ENCODE measurements around the gene CCL4.
"Not testable (repeated sequence)": the region's sequence is repeated elsewhere in the genome, so short reads cannot be mapped to it uniquely, and the experiment has no call there.

CCL4 gene

DNA sequence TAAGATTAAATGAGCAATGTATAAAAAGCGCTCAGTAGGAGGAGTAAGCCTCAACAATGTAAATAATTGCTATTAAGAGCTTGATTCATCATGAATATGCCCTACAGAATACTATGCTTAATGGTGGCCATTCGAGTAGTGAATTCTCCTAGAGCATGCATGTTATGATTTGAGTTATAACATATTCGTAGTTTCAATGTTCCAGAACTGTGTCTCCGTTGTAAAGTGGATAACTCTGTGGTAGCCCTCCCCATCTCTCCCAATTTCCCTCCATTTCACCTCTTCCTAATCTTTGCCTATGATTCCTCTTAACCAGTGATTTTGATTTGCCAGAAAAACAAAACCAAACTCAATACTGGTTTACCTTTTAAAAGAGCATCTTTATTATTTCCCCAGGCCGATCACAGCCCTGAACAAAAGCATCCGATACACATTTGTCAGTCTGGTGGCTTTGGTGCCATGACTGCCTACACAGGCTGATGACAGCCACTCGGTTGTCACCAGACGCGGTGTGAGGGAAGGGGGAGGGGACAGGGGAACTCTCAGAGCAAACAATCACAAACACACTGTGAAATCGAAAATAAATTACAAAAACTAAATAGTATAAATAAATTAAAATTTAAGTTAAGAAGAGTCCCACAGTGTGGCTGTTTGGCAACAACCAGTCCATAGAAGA, 15.6 kb upstream of the CCL4 start:
- not testable (repeated sequence) for DNase-seq (ENCODE audit: low spot score)

DNA sequence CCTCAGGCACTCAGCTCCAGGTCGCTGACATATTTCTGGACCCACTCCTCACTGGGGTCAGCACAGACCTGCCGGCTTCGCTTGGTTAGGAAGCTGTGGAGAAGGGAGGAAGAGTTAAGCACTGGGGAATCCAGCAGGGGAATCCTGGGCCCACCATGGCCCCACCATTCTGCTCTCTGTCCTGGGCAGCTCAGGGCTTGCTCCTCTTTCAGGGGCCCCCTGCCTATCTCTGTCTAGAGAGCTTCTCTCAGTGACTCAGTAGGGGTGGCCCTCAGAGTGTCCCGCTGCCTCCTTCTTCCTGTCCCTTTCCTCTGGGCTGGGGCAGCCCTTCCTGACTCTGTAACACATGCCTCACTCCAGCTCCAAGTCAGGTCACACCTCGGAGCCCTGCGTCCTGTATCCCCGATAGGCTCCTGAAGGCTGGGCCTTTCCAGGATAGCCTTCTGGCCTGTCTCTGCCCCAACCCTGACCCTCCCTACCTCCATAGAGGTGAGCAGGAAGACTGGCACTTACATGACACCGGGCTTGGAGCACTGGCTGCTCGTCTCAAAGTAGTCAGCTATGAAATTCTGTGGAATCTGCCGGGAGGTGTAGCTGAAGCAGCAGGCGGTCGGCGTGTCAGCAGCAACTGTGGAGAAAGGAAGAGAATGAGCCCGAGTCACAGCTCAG, 14.8 kb upstream of the CCL4 start:
- DNase-seq (ENCODE audit: low spot score): no peak

DNA sequence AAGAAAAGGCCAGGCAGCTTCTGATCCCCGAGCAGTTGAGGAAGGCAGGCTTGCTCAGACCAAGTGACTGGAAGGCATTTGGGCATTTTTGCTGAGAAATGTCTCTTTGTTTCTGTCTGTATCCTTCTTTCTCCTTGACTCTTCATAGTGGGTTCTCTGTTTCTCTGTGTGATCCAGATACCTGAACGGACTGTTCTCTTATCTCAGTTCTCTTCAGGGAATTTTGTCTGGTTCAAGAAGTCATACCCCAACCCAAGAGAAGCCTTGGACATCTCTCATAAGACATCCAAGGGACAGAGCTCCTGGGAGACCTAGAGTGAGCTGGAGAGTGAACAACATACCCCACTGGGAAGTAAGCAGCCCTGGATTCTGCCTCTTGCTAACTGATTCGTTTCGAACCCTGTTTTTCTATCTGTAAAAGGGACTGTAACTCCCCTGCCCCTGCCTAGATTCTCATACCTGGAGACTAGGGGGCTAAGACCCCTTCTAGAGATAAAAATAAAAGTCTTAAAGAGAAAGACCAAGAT, 14.2 kb upstream of the CCL4 start:
- no peak for DNase-seq (ENCODE audit: low spot score)

DNA sequence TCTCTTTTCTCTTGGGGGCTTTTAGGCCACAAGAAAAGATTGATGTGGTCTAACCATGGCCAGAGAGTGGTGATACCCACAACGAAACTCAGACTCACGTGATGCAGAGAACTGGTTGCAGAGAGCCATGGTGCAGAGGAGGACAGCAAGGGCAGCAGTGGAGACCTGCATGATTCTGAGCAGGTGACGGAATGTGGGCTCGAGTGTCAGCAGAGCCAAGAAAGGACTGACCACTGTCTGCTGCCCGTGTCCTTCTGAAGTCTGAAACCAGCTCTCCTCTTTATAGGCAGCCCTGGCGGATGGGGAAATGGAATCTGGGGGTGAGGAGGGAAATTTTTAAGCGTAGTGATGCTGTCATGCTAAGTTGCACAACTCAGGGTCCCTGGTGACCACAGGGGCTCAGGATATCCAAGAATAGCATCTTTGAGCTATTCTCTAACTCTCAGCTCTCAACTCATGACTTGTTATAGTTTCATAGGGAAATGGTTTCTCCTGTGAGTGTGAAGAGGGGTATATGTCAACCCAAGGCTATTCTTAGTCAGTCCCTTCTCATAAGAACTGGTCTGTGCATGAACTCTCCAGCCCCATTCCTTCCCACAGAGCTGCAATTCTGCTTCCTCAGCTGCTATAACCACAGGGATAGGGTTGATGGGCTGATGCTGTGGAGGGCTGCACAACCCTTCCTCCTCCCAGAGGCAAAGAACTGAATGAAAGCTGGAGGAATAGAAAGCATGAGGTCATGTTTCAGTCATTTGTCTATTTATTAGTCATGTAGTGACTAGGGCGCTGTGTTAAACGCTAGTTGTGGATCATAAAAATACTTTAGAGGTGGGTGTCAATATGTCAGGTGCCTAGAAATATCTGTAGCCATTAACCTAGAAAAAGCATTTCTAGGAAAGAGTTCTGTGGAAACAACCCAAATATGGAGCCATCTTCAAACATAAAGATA, 13.5 kb upstream of the CCL4 start, which contains the start of gene CCL3:
Gene CCL3, minus strand, starts transcription at position 256 of the 949 bp plus-strand sequence. Its CDS starts 85 bp downstream, at position 171.
- no peak for DNase-seq (ENCODE audit: low spot score)

DNA sequence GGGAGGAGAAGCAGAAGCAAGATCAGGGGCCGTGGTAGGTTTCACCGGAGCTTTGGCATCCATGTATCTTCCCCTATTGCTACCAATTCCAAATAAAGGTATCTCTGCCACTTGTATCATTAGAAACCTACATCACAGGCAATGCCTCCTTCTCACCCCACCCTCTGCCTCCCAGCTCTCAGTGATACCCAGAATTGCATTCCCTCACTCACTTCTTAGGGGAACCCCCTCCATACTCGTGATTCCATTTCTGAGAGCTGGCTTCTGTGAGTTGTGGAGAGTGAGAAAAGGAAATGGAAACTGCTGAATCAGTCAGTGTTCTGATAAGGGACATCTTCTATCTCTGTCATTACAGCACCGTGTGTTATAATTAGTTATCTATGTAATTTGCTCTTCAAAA, 11.4 kb upstream of the CCL4 start:
- no peak for DNase-seq (ENCODE audit: low spot score)

DNA sequence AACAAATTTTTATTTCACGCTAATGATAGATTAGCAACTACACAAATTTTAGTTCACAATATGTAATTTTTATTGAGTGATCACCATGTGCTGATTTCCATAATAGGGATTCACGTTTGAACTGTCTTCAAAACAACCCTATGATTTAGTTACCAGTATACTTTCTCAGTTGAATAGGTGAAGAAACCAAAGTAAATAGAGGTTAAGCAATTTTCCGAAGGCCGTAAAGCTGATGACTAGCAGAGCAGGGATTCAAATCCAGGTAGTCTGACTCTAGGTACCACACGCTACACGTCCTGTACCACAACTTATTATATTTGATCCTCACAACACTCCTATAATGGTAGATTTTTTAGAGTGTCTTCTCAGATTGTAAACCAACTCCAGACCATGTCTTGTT, 10.9 kb upstream of the CCL4 start:
- DNase-seq (ENCODE audit: low spot score): not testable (repeated sequence)

DNA sequence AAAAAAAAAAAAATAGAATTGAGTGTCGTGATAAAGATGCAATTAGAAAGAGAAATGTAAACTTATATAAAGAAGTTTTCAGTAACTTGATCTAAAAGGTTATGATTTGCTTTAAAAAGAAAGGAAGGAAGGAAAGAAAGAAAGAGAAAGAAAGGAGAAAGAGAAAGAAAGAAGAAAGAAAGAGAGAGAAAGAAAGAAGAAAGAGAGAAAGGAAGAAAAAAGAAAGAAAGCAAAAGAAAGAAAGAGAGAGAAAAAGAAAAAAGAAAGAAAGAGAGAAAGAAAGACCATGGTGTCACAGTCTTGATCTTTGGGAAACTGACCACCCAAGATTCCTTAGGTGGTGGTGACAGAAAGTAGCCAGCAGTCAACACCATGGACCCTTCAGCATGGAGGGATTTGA, 9.4 kb upstream of the CCL4 start:
- DNase-seq (ENCODE audit: low spot score): no peak

DNA sequence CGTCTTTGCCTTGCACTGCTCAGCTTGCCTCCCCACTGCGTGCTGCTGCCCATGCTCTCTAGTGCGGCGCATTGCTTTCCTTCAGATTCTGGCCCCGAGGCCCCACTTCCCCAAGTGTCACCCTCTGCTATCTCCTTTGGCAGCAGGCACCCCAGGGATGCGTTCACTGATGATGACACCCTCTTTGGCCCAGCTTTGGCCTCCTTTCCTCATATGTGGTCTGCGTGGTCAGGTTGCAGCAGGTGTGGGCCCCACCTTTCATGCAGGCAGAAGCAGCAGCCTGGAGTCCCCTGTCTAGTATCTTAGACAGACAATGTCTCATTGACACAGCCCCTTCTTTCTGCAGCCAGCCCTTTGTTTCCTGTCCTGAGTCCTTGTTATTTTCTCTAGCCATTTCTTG, 8.9 kb upstream of the CCL4 start:
- DNase-seq (ENCODE audit: low spot score): no peak

DNA sequence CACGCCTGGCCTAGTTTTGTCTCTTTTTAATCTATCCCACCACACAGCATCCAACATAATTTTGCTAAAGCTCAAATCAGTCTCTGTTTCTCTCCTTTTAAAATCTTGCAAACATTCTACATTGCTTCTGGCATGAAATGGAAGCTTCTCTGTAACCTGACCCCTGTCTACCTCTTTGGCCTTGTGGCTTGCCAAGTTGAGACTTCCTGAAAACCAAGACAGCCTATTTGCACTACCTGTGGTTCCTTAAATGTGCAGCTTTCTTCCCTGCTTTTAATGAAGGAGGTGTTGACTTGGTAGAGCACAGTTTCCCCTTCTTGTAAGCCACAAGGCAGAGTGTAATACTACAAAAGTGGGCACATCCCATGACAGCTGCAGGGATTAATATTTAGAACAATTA, 7.6 kb upstream of the CCL4 start:
- DNase-seq (ENCODE audit: low spot score): no peak

DNA sequence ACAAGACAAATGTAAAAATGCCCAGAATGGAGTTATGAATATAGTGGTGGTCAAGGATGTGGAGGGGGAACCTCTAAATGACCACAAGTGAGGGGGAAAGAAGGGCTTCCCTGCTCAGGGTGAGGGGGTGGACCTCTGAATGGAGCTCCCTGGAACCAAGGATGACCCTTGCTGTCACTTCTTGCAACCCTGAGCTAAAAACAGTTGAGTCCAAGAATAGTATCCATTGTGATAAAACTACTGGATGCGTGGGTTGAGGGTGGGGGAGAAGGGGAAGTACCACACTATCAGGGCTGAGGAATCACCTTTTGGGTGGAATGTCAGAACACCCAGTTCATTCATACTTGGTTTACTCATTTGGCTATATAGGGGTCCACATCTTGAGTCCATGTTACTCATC, 4.6 kb upstream of the CCL4 start:
- DNase-seq (ENCODE audit: low spot score): not testable (repeated sequence)

DNA sequence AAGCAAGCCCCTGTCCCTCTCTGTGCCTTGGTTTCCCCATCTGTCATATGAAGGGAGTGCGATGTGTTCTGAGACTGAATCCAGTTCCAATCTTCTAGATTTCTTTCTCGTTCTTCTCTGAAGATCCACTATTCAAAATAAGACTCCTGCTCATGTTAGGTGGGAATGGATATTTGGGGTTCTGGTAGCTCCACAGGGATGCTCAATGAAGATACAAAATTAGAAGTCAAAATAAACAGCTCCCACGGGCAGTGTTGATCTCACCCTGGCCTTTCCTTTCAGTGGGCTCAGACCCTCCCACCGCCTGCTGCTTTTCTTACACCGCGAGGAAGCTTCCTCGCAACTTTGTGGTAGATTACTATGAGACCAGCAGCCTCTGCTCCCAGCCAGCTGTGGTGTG, 619 bp downstream of the CCL4 start:
- DNase-seq (ENCODE audit: low spot score): not testable (repeated sequence)

DNA sequence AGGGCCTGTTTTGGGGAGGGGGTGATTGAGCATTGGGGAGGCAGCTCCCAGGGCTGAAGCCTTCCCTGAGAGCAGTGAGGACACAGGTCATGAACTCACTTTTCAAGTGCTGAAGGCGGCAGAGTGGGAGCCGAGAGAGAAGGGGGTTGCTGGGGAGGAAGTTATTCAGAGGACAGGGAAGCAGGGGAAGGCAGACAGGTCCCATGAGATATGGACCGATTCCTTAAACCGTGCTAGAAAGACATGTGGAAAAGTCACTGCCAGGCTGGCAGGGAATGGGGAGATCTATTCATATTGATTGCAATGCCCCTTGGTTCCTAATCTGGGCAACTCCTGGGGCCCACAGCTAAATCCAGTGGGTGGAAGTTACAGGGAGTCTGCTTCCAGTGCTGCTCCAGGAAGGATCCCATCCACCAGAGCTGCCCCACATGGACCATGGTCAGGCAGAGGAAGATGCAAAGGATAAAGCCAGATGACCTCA, 1.1 kb downstream of the CCL4 start:
- DNase-seq (ENCODE audit: low spot score): no peak

DNA sequence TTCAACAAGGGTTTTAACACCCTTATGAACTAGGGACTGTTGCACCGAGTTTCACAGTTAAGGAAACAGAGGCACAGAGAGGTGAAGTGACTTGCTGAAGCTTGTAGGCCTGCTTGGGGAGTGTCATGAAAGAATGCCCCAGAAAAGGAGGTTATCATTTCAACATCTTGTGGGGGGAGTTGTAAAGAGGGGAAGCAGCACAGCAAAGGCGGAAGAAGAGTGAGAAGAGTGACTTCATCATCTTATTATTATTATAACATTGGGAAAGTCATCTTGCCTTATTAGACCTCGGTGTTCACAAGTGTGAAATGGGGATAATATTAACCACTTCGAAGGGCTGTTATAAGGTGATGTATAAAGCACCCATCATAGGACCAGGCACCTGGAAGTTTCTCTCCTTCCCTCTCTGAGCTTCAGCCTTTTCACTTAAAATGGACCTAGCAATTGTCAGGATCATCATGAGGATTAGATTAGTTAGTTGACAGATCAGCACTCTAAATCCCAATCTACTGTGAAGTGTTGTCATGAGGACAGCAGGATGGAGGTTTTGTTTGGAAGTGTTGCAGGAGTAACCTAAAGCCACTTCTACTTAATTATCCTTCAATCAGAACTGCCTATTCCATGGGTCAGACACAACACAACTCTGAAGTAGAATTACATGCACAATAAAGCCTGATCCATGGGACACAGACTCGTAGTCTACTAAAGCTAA, 2.3 kb downstream of the CCL4 start:
- DNase-seq (ENCODE audit: low spot score): no peak

DNA sequence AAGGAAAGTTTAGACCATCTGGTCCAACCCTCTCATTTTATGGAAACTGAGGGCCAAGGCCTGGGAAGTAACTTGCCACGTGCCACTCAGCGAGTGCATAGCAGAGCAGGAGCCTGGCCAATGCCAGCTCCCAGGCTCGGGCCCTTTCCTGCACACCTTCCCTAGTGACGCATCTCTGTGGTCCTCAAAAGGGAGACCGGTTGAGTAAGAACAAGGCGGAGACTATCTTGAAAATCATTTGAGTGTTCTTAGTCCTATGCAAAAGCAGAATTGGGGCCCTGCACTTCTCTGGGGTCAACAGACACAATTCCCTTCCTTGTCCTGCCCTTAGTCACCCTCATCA, 2.8 kb downstream of the CCL4 start:
- no peak for DNase-seq (ENCODE audit: low spot score)

DNA sequence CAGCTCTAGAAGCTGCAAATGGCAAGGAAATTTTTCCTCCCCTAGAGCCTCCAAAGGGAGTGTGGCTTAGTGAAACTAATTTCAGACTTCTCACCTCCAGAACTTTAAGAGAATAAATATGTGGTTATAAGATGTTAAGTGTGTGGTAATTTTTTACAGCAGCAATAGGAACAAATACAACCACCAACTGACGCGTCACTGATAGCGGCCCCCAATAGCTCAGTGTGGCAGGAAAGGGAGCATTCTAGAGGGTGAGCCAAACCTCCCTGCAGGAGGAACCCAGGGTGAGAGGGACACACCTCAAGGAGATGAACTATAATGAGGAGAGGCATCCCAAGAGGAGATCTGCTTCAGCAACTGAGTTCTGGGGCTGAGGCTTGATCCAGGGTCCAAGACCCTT, 4.0 kb downstream of the CCL4 start:
- no peak for DNase-seq (ENCODE audit: low spot score)

DNA sequence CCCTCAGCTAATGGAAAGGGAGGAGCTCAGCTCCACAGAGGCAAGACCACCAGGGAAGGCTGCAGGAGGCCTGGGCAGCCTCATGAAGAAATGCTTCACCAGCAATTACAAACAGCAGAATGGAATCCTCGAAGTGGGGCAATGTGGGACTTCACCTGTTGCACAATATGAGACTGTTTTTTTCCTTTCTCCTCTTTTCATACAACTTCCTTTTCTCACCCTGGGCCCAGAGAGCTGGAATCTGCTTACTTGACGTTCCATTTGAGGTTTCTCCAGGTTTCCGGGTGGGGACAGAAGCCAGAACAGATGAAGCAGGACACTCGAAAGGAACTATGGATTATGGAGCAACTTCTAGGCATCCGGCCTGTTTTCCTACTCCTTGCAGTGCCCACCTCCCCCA, 4.6 kb downstream of the CCL4 start:
- not testable (repeated sequence) for DNase-seq (ENCODE audit: low spot score)

DNA sequence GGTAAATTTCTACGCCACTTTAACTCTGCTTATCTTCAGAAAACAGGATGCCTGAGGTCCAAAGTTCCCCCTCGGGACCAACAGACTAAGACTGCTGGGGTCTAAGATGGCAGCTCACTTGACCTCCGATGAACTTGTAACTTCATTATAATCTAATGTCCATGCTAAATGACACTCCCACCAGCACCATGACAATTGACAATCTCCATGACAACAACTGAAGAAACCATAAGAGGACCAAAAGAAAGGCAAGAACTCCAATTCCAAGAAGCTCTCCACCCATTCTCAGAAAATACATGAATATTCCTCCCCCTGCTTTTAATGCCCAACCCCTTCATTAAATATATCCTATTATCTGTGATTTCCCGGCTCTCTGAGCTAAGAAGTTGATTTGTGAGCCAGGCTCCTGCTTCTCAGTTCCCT, 7.5 kb downstream of the CCL4 start:
- no peak for DNase-seq (ENCODE audit: low spot score)

DNA sequence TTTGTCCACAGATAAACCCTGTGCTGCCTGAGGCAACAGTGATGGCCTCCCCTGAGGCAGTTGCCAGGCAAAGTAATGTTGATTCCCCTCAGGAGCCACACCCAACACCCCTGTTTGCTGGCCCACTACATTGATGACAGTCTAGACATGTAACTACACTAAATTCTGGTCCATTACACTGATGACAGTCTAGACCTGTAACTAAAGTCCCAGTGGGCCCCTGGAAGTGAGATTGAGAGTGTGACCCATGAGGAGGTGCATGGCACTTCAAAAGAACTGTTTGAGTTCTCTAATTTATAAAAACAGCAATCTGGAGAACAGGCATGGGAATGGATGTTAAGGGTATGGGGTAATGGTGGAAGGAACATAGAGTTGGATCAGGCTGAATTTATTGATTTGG, 8.9 kb downstream of the CCL4 start:
- no peak for DNase-seq (ENCODE audit: low spot score)

DNA sequence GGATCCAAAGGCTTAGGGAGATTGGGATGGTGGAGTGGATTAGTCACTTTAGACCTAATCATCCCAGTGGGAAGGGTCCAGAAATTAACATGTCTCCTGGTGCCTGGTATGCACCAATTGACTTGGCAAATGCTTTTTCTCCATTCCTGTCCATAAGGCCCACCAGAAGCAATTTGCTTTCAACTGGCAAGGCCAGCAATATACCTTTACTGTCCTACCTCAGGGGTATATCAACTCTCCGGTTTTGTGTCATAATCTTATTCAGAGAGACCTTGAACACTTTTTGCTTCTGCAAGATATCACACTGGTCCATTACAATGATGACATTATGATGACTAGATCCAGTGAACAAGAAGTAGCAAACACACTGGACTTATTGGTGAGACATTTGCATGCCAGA, 9.5 kb downstream of the CCL4 start:
- not testable (repeated sequence) for DNase-seq (ENCODE audit: low spot score)

DNA sequence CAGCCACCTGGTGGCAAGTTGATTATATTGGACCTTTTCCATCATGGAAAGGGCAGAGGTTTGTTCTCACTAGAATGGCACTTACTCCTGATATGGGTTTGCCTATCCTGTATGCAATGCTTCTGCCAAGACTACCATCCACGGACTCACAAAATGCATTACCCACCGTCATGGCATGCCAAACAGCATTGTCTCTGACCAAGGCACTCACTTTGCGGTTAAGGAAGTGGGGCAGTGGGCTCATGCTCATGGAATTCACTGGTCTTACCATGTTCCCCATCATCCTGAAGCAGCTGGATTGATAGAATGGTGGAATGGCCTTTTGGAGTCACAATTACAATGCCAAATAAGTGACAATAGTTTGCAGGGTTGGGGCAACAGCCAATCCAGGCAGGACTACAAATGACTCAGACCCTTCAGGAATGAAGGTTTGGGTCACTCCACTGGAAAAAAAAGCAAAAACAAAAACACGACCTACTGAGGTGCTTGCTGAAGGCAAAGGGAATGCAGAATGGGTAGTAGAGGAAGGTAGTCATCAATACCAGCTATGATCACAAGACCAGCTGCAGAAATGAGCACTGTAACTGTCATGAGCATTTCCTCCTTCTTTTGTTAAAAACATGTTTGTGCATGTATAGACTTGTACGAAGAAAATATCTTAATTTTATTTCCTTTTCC, 11.5 kb downstream of the CCL4 start:
- DNase-seq (ENCODE audit: low spot score): not testable (repeated sequence)

DNA sequence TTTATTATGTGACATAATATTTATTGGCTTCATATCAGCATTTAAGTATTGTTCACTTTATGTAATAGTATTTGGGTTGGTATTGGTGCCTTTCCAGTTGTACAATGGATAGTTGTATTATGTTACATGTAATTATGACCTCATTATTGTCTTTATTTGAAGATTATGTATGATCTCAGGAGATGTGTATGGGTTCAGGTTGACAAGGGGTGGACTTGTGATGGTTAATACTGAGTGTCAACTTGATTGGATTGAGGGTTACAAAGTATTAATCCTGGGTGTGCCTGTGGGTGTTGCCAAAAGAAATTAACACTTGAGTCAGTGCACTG, 12.0 kb downstream of the CCL4 start:
- not testable (repeated sequence) for DNase-seq (ENCODE audit: low spot score)

Measured in ecto neural progenitor cell (in vitro differentiated cells).